Thyroid gland (tissue), 4 donors: Measurements from ENCODE around the gene THSD7B. TPM values are rescaled to one million over a fixed set of nuclear protein-coding genes. Genes with fewer than 3 reads are reported as not detected.

Source experiments
- DNase-seq, 2 donors: peaks; one replicate each; pipeline ENCODE4 v3.0.0-alpha.2; 2019
- H3K27ac ChIP-seq, 3 donors: fragments of 200-600 bp; sonication (generic); 1 replicate in 2 of 3; 2 replicates in 1 of 3; pipeline ENCODE4 v1.5.1; 2016 to 2019; ENCODE audit warnings: mild to moderate bottlenecking in 1 of 3, moderate library complexity in 1 of 3
- H3K27me3 ChIP-seq: fragments of 200-600 bp; sonication (generic); one replicate; pipeline ENCODE4 v1.5.1; 2019
- H3K36me3 ChIP-seq, 2 donors: fragments of 200-600 bp; sonication (generic); one replicate each; pipeline ENCODE4 v1.5.1; 2016 to 2019
- H3K4me1 ChIP-seq, 2 donors: fragments of 200-600 bp; sonication (generic); one replicate each; pipeline ENCODE4 v1.5.1; 2017 to 2019
- H3K4me3 ChIP-seq, 3 donors: fragments of 200-600 bp; sonication (generic); replicated peaks in 1 of 3; 1 replicate in 2 of 3; 2 replicates in 1 of 3; pipeline ENCODE4 v1.5.1; 2016; ENCODE audit warnings: mild to moderate bottlenecking in 1 of 3
- H3K9me3 ChIP-seq: fragments of 200-600 bp; sonication (generic); one replicate; pipeline ENCODE4 v1.5.1; 2017
- CTCF ChIP-seq, 6 experiments: fragments of 200-600 bp in 3 of 6; fragments of 450-650 bp in 3 of 6; sonication (generic) in 3 of 6; IDR thresholded peaks; one replicate each; pipeline ENCODE4 v1.5.1; 2016 to 2019; ENCODE audit warnings: antibody characterized with exemption in 6 of 6, mild to moderate bottlenecking in 2 of 6, inconsistent platforms in 1 of 6, moderate library complexity in 1 of 6
- POLR2A ChIP-seq, 2 donors: fragments of 450-650 bp; IDR thresholded peaks; one replicate each; pipeline ENCODE4 v1.6.1; 2017; ENCODE audit warnings: antibody characterized with exemption in 2 of 2, mild to moderate bottlenecking in 2 of 2, moderate library complexity in 1 of 2
- WGBS, 2 donors: methylation state at CpG; one replicate each; pipeline ENCODE4 v1.1.5; 2017; 5-methylcytosine and 5-hydroxymethylcytosine counted together
- intact Hi-C: fragments of 100-400 bp; cut with DNase I; formaldehyde crosslinking; loops from one replicate; pipeline ENCODE4 v1.15.1; 2023
- total RNA-seq, 4 donors: library from RNA; depleted of rRNA; stranded (reverse); fragments of >200 nt; gene quantifications; one replicate each; pipeline ENCODE4 v1.2.3, GENCODE V29; 2016

The THSD7B gene
- total RNA-seq, 4 donors from 2014 or later, result 0.29 to 1.2 (median 0.92) TPM

GRCh38 chr2:137507237-137507636 lies 741.9 kb downstream of the THSD7B start:
- no peaks in the 10 kb centered on the region for H3K36me3 ChIP-seq

GRCh38 chr2:137508739-137509384 lies 743.5 kb downstream of the THSD7B start:
- TF ChIP-seq POLR2A (IDR thresholded peaks at IDR 0.05) (no peak), CTCF (IDR thresholded peaks at IDR 0.05) (no peak)

More at GRCh38 chr2:137507237-137507636, 741.9 kb downstream of the THSD7B start:
- no peak overlapping the region for H3K27ac ChIP-seq
- H3K27me3 ChIP-seq, result no peaks in the 10 kb centered on the region
- no peak for TF ChIP-seq CTCF (IDR thresholded peaks at IDR 0.05)
- no peak for TF ChIP-seq POLR2A (IDR thresholded peaks at IDR 0.05)
- 88 to 89% methylated on average over 2 of the region's 2 CpGs for WGBS, 2 donors
- intact Hi-C loops, result no loop called here
- DNase-seq, result no peak
- H3K4me3 ChIP-seq, result no peak overlapping the region
- H3K4me1 ChIP-seq, result no peaks in the 10 kb centered on the region
- no peaks in the 10 kb centered on the region for H3K9me3 ChIP-seq

GRCh38 chr2:137511526-137511925 lies 746.2 kb downstream of the THSD7B start:
- Histone ChIP-seq H3K27ac (no peak overlapping the region), H3K9me3 (no peaks in the 10 kb centered on the region), H3K27me3 (no peaks in the 10 kb centered on the region), H3K4me1 (no peaks in the 10 kb centered on the region), H3K36me3 (no peaks in the 10 kb centered on the region), H3K4me3 (no peak overlapping the region)
- TF ChIP-seq POLR2A (IDR thresholded peaks at IDR 0.05) (no peak), CTCF (IDR thresholded peaks at IDR 0.05) (no peak)
- WGBS, 2 donors, result 67 to 81% methylated on average over 1 of the region's 1 CpG
- intact Hi-C loops, result no loop called here
- no peak for DNase-seq

More at GRCh38 chr2:137508739-137509384, 743.5 kb downstream of the THSD7B start:
- Histone ChIP-seq H3K36me3 (no peaks in the 10 kb centered on the region), H3K4me1 (no peaks in the 10 kb centered on the region), H3K27me3 (no peaks in the 10 kb centered on the region), H3K27ac (no peak overlapping the region), H3K9me3 (no peaks in the 10 kb centered on the region), H3K4me3 (no peak overlapping the region)
- intact Hi-C loops, result no loop called here
- WGBS, 2 donors, result 80 to 84% methylated on average over 4 to 5 of the region's 5 CpGs
- DNase-seq, result no peak

GRCh38 chr2:137521653-137522619 lies 756.6 kb downstream of the THSD7B start:
- no peak for DNase-seq
- intact Hi-C loops, result no loop called here
- Histone ChIP-seq H3K27ac (no peak overlapping the region), H3K4me3 (no peak overlapping the region), H3K36me3 (no peaks in the 10 kb centered on the region), H3K4me1 (no peaks in the 10 kb centered on the region), H3K27me3 (no peaks in the 10 kb centered on the region), H3K9me3 (no peaks in the 10 kb centered on the region)
- TF ChIP-seq POLR2A (IDR thresholded peaks at IDR 0.05) (no peak), CTCF (IDR thresholded peaks at IDR 0.05) (no peak)
- 79 to 86% methylated on average over 2 of the region's 2 CpGs for WGBS, 2 donors

DNA sequence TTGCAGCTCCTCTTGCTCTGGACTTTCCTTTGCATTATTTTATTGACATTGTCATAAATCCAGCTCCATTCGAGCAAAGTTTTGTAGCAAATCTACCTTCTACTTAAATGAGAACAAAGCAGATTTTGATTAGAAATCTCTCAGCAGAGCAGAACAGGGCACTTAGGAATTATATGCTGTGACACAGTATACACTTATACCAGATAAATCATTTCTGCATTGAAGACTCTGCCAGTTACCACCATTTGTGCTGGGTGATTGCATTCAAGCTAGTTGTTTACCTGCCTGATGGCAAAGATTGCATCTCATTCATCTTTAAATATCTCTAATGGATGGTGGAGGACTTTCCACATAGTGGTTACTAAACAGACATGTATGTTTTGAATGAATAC lies 757.3 kb downstream of the THSD7B start:
- Histone ChIP-seq H3K27me3 (no peaks in the 10 kb centered on the region), H3K9me3 (no peaks in the 10 kb centered on the region), H3K36me3 (no peaks in the 10 kb centered on the region), H3K4me3 (no peak overlapping the region), H3K4me1 (no peaks in the 10 kb centered on the region), H3K27ac (no peak overlapping the region)
- TF ChIP-seq POLR2A (IDR thresholded peaks at IDR 0.05) (no peak), CTCF (IDR thresholded peaks at IDR 0.05) (no peak)
- intact Hi-C loops, result no loop called here
- 53 to 55% methylated on average over 1 of the region's 1 CpG for WGBS, 2 donors
- DNase-seq, result no peak
